ENCODE measurements around the gene LBH.
"Not testable (repeated sequence)": the region's sequence is repeated elsewhere in the genome, so short reads cannot be mapped to it uniquely, and the experiment has no call there.

Gene LBH

DNA sequence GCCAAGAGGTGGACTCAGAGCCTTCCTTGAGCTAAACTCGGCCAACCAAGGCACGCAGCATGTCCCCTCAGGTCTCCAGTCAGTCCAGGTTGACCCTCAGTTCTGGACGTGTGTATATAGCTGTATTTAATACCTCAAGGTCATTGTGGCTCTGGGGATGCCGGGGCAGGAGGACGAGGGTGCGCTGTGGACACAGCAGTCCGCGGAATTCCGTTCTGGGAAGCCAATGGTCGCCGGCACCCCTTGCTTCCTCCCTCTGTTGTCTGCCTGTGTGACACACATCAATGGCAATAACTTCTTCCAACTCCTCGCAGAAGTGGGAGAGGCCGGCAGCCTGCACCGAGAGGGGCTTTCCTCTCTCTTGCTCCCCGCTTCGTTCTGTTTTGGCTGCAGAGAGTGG lies 27.7 kb downstream of the LBH start:
- no peak for DNase-seq

GRCh38 chr2:30259827-30260679 lies 28.7 kb downstream of the LBH start:
- no peak for DNase-seq

DNA sequence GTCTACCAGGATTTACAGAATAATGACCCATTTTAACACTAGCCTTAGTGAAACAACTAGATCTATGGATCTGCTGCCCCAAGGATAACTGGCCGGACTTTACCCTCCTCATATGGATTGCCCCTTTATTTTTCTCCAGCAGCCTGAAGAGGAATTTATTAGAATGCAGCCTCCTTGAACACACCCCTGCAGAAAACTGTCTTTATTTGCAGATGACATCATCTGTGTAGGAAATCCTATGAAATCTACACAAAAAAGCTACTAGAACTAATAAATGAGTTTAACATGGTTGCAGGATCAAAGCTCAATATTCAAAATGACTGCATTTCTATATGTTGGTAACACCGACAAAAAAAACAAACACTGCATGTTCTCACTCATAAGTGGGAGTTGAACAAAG lies 29.6 kb downstream of the LBH start:
- DNase-seq = no peak

- no peak for DNase-seq
Measured at GRCh38 chr2:30261695-30262211, 30.4 kb downstream of the LBH start.

DNA sequence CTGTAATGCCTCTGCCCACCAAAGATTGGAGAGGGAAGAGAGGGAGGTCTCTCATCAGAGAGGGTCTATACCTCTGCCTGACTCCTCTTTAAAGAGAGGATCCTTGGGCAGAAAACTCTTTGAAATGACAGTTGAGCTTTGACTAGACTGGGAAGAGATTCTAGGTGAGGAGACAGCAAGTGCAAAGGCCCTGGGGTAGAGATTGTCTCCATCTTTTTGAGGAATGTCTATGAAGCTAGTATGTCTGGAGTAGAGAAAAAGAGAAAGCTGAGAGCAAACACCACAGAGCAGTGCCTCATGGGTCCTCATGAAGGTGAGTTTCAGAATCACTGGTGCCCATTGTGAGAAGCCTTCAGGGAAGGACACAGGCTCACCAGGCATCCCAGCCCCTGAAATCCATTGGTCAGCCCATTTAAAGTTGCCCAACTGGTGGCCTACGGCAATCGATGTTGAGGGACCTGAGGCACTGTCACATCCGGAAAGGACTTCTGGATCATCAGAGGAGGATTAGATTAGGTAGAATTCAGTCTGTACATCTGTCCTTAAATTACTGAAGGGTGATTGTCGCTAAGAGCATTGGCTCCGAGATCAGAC lies 31.5 kb downstream of the LBH start:
- DNase-seq = no peak

DNA sequence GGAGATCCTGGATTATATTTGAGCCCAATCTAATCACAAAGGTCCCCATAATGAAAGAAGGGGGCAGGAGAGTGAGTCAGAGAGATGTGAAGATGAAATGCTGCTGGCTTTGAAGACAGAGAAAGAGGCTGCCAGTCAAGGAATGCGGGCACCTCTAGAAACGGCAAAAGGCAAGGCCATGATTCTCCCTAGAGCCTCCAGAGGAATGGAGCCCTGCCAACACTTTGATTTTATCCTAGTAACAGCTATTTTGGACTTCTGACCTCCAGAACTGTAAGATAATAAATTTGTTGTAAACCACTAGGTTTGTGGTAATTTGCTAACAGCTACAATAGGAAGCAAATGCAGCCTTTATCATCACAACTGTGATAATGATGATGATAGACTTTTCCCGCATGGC lies 32.9 kb downstream of the LBH start:
- no peak for DNase-seq

GRCh38 chr2:30265052-30266015 lies 34.0 kb downstream of the LBH start:
- DNase-seq = no peak

- peak in 1 of 3 experiments; percentile 41 for DNase-seq
Measured at GRCh38 chr2:30266051-30266621, 34.8 kb downstream of the LBH start.

DNA sequence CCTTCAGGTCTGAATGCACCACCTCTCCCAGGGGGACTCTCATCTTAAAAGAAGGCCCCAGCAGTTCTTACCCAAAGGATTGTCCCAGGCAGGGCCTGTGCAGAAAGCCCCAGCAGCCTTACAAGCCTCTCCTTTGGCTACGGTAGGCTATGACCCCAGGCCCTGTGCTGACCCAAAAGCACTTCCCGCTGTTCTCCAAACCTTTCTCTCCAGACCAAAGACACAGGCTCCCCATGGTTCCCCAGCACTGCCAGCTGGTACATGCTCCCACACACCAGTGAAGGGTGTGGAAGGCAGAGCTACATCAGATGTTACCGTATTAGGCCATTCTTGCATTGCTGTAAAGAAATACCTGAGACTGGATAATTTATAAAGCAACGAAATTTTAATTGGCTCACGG lies 35.4 kb downstream of the LBH start:
- no peak for DNase-seq

DNA sequence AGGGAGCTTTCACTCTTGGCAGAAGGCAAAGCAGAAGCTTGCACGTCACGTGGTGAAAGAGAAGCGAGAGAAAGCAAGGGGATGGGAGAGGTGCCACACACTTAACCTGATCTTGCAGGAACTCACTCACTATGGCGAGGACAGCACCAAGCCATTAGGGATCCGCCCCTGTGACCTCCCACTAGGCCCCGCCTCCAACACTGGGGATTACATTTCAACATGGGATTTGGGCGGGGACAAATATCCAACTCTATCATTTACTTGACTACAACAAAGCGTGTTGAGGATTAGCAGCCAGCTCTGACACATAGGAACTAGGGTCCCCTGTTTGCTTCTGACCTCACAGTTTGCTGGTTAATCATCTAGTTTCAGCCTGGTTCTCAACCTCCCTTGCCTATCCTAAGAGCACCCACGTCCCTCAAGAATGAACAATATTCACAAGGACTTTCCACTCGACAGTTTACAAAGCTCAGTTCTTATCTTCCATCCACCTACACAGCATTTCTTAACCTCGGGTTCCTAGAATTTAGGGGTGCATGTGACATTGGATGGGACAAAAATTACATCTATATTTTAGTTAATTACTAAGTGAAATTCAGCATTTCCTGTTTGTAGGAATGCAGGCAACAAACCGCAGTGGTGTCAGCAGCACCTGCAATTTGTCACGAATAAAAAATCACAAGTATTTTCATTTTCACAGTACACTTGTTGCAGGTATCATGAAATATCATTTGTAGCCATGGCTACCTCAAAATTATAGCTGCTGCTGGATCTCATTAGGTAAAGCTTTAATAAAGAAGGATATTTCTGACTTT lies 36.0 kb downstream of the LBH start:
- DNase-seq = no peak

GRCh38 chr2:30268296-30268871 lies 37.0 kb downstream of the LBH start:
- DNase-seq = no peak

DNA sequence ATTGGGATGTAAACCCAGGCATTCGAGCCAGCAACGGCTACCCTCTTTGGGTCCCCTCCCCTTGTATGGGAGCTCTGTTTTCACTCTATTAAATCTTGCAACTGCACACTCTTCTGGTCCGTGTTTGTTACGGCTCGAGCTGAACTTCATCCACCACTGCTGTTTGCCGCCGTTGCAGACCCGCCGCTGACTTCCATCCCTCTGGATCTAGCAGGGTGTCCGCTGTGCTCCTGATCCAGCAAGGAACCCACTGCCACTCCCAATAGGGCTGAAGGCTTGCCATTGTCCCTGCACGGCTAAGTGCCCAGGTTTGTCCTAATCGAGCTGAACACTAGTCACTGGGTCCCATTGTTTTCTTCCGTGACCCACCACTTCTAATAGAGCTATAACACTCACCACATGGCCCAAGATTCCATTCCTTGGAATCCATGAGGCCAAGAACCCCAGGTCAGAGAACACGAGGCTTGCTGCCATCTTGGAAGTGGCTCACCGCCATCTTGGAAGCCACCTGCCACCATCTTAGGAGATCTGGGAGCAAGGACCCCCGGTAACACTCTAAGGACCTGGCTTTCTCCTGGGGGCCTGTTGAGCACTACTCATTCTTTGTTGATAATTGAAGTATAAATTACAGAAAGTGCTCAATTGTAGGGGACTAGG lies 37.9 kb downstream of the LBH start:
- not testable (repeated sequence) for DNase-seq

DNA sequence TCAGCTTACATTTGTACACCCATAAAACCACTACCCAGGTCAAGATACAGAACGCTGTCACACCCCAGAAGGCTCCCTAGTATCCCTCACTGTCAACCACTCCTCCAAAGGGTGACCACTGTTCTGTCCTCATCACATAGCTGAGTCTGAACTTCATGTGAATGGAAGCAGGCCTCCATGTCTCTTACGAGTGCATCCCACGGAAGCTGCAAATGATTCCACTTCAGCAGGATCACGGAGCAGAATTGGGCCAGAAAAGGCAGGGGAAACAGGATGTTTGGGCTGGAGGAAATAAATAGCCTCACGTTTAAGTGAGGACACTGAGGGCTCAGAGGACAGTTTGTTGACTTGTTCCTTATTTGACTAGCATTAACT lies 38.4 kb downstream of the LBH start:
- no peak for DNase-seq

DNA sequence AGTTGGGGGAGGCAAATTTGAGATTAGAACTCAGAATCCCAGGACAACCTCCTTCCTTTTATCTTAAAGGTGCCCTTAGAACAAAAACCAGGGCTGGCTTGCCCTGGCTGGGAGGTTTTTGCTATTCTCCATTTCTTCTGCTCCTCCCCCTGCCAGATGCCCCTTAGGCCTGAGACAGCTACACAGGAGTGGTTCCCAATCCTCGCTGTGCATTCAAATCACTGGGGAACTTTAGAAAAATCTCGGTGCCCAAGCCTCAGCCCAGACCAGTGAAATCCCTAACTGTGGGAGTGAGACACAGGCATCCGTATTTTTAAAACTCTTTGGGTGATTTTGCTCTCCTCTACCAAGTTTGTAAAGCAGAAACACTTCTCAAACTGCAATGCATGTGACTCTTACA lies 38.8 kb downstream of the LBH start:
- DNase-seq = no peak

- no peak for DNase-seq
Measured at GRCh38 chr2:30271301-30271700, 40.0 kb downstream of the LBH start.

DNA sequence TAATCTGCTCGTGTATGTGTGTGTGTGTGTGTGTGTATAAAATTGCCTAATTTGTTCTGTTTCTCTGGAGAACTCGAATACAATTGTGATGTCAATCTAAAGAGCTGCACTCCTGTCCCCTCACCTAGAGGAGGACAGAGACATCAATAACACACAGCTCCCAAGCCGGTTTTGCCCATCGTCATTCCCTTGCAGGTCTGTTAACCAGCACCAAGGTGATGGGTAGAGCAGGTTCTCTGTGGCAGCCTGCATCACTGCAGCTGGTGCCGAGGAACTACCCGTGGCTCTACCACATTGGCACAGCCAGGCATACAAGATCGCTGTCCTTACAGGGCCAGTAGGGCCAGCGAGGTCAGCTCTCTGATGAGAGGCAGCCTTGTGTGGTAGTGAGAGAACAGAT lies 41.0 kb downstream of the LBH start:
- no peak for DNase-seq

DNA sequence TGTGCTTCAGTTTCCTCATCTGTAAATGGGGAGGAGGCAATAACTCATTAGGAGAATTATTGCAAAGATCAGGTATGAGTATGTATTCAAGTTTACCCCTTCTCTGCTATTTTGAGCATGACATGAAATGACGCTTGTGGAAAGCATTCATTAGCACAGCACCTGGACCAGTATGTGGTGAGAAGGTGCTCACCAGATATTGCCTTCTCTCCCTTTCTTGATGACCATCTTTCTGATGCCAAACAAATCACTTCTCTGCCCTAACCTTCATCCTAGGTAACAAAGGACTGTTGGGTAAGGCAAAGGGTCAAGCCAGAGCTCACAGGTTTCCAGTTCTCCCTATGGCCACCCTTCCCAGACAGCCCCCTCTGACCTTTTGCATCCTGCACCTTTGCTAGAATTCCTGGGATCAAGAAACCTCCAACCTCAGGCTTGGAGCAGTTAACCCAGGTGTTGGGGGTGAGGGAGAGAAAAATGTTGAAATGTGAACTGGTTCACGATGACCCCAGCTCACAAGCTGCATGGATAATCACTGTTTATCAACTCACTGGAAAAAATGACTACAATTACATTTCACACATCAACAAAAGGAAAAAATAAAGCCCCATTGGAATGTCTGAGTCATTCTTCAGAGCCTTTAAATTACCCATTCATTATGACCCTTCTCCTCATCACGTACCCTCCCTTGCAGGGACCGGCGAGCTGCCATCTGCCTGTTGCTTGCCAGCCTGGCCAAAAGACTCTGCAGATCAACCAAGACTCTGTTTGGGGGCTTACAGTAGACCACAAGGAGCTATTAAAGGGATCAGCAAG lies 41.6 kb downstream of the LBH start:
- DNase-seq = peak in 1 of 3 experiments; percentile 21

DNA sequence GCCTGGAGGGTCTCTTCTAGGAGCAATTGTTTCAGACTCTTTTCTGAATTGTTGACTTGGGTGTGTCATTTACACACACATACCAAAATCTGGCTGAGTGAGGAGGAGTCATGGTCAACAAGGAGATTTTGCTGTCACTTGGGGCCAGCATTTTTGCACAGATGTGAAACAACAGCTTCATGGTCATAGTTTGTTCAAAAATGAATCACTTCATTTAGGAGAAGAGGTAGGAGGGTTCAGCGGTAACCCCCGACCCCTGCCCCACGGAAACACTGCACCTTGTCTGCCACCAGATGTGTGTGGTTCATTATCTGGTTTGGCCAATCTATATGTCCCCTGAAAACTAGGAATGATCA lies 42.2 kb downstream of the LBH start:
- DNase-seq = no peak

- no peak for DNase-seq
Measured at GRCh38 chr2:30275256-30275655, 43.9 kb downstream of the LBH start.

- DNase-seq = no peak
Measured at GRCh38 chr2:30276455-30276911, 45.1 kb downstream of the LBH start.
